NCI-H748 (cell line): ENCODE data around the gene QRFP.
"Not testable (repeated sequence)": the region's sequence is repeated elsewhere in the genome, so short reads cannot be mapped to it uniquely, and the experiment has no call there.

Experiments
- DNase-seq: peaks from one replicate; lab custom pipeline; 2025; ENCODE audit not compliant: unreplicated experiment; lab: John Stamatoyannopoulos, UW

Gene QRFP

GRCh38 chr9:130854835-130855234, 41.8 kb downstream of the QRFP start:
- no peak for DNase-seq

GRCh38 chr9:130854092-130854491, 42.5 kb downstream of the QRFP start:
- no peak for DNase-seq

GRCh38 chr9:130852801-130853200, 43.8 kb downstream of the QRFP start:
- no peak for DNase-seq

GRCh38 chr9:130849356-130849755, 47.3 kb downstream of the QRFP start:
- DNase-seq, result no peak

- not testable (repeated sequence) for DNase-seq
Measured at GRCh38 chr9:130848514-130848913, 48.1 kb downstream of the QRFP start.

- DNase-seq, result no peak
Measured at GRCh38 chr9:130847306-130848217, 49.0 kb downstream of the QRFP start.

GRCh38 chr9:130846487-130847305, 49.9 kb downstream of the QRFP start:
- no peak for DNase-seq

- DNase-seq, result no peak
Measured at GRCh38 chr9:130845901-130846481, 50.6 kb downstream of the QRFP start.

GRCh38 chr9:130845254-130845653, 51.4 kb downstream of the QRFP start:
- peak; percentile 24 for DNase-seq

- DNase-seq, result no peak
Measured at GRCh38 chr9:130844044-130844451, 52.6 kb downstream of the QRFP start.

- no peak for DNase-seq
Measured at GRCh38 chr9:130843049-130843908, 53.3 kb downstream of the QRFP start.
